WTC11 (cell line): ENCODE results near the gene DROSHA.

Source experiments
- JUN ChIP-seq: sonication (generic); formaldehyde crosslinking; IDR thresholded peaks from 2 replicates; pipeline ENCODE4 v1.8.0; 2023; ENCODE audit warnings: mild to moderate bottlenecking, missing genetic modification reagents
- NFYB ChIP-seq: sonication (generic); formaldehyde crosslinking; conservative IDR thresholded peaks from 2 replicates; pipeline ENCODE4 v1.8.0; 2022; ENCODE audit warnings: low read depth, missing genetic modification reagents
- NR2C2 ChIP-seq: sonication (generic); formaldehyde crosslinking; IDR thresholded peaks from 2 replicates; pipeline ENCODE4 v1.8.0; 2022; ENCODE audit warnings: mild to moderate bottlenecking, missing genetic modification reagents
- ZBTB21 ChIP-seq: sonication (generic); formaldehyde crosslinking; IDR thresholded peaks from 2 replicates; pipeline ENCODE4 v1.8.1; 2023; ENCODE audit warnings: mild to moderate bottlenecking, missing genetic modification reagents, borderline replicate concordance
- TF ChIP-seq, protein P1 (sequence below): sonication (generic); formaldehyde crosslinking; conservative IDR thresholded peaks from 2 replicates; pipeline ENCODE4 v1.8.1; 2022; ENCODE audit warnings: mild to moderate bottlenecking, missing genetic modification reagents
- TF ChIP-seq, protein P2 (sequence below): fragments of 200-600 bp; IDR thresholded peaks from 2 replicates; pipeline ENCODE4 v1.8.0; 2022; ENCODE audit warnings: antibody characterized with exemption
- TF ChIP-seq, protein P3 (sequence below): sonication (generic); formaldehyde crosslinking; IDR thresholded peaks from 2 replicates; pipeline ENCODE4 v1.8.1; 2023; ENCODE audit warnings: mild to moderate bottlenecking, missing genetic modification reagents
- TF ChIP-seq, protein P4 (sequence below): fragments of 250-450 bp; sonication (Bioruptor Pico); conservative IDR thresholded peaks from 2 replicates; pipeline ENCODE4 v1.9.0; 2021; ENCODE audit warnings: mild to moderate bottlenecking
- TF ChIP-seq, protein P5 (sequence below): sonication (generic); formaldehyde crosslinking; IDR thresholded peaks from 2 replicates; pipeline ENCODE4 v1.8.0; 2022; ENCODE audit warnings: mild to moderate bottlenecking, missing genetic modification reagents
- TF ChIP-seq, protein P6 (sequence below): sonication (generic); formaldehyde crosslinking; IDR thresholded peaks from 2 replicates; pipeline ENCODE4 v1.8.0; 2022; ENCODE audit warnings: mild to moderate bottlenecking, missing genetic modification reagents
- TF ChIP-seq, protein P7 (sequence below): sonication (generic); formaldehyde crosslinking; IDR thresholded peaks from 2 replicates; pipeline ENCODE4 v1.8.1; 2022; ENCODE audit warnings: missing genetic modification reagents, borderline replicate concordance

DNA sequence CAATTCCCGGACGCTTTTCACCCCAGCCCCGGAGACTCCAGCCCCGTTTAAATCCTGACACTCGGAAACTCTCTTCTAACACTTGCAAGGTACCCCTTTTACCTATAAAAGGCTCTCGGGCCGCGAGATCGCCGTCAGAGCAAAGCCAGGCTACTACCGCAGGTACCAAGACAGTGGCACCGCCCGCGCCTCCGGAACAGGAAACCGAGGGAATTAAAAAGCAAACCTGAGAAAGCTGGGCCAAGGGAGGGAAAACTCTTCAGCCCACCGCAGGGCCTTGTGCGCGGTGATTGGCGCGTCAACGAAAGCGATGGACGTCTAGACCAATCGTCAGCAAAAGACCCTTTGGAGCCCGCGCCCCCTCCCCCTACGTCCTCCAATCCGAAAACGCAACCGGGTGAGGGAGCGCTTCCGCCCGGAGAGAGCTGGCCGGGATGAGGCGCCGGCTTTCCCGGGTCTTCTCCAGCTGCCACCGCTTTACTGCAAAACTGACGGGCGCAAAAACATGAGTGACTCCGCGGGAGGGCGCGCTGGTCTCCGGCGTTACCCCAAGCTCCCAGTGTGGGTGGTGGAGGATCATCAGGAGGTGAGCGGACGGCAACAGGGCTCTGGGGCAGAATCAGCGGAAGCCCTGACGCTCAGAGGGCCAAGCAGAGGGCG, at the start of gene DROSHA, which contains the start of gene C5orf22:
- TF ChIP-seq, protein P1, sequence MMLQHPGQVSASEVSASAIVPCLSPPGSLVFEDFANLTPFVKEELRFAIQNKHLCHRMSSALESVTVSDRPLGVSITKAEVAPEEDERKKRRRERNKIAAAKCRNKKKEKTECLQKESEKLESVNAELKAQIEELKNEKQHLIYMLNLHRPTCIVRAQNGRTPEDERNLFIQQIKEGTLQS (CRISPR knock-in tag), result no peak
- TF ChIP-seq ZBTB21 (CRISPR knock-in tag), result no peak
- TF ChIP-seq, protein P2, sequence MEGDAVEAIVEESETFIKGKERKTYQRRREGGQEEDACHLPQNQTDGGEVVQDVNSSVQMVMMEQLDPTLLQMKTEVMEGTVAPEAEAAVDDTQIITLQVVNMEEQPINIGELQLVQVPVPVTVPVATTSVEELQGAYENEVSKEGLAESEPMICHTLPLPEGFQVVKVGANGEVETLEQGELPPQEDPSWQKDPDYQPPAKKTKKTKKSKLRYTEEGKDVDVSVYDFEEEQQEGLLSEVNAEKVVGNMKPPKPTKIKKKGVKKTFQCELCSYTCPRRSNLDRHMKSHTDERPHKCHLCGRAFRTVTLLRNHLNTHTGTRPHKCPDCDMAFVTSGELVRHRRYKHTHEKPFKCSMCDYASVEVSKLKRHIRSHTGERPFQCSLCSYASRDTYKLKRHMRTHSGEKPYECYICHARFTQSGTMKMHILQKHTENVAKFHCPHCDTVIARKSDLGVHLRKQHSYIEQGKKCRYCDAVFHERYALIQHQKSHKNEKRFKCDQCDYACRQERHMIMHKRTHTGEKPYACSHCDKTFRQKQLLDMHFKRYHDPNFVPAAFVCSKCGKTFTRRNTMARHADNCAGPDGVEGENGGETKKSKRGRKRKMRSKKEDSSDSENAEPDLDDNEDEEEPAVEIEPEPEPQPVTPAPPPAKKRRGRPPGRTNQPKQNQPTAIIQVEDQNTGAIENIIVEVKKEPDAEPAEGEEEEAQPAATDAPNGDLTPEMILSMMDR, result no peak
- TF ChIP-seq, protein P3, sequence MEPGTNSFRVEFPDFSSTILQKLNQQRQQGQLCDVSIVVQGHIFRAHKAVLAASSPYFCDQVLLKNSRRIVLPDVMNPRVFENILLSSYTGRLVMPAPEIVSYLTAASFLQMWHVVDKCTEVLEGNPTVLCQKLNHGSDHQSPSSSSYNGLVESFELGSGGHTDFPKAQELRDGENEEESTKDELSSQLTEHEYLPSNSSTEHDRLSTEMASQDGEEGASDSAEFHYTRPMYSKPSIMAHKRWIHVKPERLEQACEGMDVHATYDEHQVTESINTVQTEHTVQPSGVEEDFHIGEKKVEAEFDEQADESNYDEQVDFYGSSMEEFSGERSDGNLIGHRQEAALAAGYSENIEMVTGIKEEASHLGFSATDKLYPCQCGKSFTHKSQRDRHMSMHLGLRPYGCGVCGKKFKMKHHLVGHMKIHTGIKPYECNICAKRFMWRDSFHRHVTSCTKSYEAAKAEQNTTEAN, result no peak
- TF ChIP-seq, protein P4, sequence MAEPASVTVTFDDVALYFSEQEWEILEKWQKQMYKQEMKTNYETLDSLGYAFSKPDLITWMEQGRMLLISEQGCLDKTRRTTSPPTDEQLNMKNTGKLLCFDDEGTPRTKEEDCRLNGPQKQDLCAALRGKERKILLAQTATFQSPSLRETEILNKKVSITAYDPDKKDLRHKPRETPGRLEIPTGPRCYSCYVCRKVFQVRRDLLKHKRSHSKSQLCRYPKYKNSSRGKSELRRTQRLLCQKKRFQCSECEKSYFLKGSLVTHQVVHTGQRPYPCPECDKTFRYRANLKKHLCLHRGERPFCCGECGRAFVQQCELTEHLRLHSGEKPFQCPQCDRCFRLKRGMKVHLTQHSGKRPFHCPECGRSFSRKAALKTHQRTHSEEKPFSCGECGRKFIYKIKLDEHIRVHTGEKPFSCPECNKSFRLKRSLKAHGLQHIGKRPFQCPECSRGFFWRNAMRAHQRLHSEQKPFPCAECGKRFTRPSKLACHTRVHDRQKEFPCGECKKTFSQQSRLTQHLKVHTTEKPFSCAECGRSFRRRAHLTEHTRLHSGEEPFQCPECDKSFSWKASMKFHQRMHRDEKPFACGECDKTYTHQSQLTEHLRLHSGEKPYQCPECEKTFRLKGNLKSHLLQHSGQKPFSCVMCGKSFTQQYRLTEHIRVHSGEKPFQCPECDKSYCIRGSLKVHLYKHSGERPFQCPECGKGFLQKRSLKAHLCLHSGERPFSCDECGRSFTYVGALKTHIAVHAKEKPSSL (CRISPR knock-in tag), result no peak
- TF ChIP-seq, protein P5, sequence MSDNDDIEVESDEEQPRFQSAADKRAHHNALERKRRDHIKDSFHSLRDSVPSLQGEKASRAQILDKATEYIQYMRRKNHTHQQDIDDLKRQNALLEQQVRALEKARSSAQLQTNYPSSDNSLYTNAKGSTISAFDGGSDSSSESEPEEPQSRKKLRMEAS (CRISPR knock-in tag), result no peak; the same call in none of the 2 replicates
- TF ChIP-seq, protein P6, sequence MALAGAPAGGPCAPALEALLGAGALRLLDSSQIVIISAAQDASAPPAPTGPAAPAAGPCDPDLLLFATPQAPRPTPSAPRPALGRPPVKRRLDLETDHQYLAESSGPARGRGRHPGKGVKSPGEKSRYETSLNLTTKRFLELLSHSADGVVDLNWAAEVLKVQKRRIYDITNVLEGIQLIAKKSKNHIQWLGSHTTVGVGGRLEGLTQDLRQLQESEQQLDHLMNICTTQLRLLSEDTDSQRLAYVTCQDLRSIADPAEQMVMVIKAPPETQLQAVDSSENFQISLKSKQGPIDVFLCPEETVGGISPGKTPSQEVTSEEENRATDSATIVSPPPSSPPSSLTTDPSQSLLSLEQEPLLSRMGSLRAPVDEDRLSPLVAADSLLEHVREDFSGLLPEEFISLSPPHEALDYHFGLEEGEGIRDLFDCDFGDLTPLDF (CRISPR knock-in tag), result no peak
- peak; percentile 95 for TF ChIP-seq NFYB (CRISPR knock-in tag)
- TF ChIP-seq, protein P7, sequence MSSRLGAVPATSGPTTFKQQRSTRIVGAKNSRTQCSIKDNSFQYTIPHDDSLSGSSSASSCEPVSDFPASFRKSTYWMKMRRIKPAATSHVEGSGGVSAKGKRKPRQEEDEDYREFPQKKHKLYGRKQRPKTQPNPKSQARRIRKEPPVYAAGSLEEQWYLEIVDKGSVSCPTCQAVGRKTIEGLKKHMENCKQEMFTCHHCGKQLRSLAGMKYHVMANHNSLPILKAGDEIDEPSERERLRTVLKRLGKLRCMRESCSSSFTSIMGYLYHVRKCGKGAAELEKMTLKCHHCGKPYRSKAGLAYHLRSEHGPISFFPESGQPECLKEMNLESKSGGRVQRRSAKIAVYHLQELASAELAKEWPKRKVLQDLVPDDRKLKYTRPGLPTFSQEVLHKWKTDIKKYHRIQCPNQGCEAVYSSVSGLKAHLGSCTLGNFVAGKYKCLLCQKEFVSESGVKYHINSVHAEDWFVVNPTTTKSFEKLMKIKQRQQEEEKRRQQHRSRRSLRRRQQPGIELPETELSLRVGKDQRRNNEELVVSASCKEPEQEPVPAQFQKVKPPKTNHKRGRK, result no peak
- TF ChIP-seq NR2C2 (CRISPR knock-in tag), result peak; percentile 73; the same call in 1 of the 2 replicates
- no peak for TF ChIP-seq JUN (CRISPR knock-in tag)
